ENCODE measurements around the gene TCF4. TPM values are rescaled to one million over a fixed set of nuclear protein-coding genes. Genes with fewer than 3 reads are reported as not detected.
A peak's percentile ranks its signal among the peaks of the same experiment; 100 is the strongest.

TCF4 gene
- total RNA-seq, 6 experiments from 2014 or later, result 50.4 to 71.1 (median 59.0) TPM

DNA sequence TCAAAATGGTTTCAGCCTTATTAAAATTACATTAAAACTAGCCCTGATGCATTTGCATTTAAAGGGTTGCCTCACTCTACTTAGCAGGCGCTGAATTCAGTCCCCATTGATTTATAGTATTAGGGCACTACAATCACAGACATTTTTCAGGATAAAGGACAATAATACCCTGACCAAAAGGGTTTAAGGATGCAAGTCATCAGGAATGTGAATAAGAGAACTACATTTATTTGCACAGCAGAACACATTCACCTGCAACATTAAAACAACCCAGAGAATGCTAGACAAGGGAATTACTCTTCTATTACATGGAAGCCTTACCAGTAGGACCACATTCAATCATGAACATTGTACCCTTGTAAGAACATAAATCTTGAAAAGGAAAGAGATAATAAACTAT, 93.6 kb downstream of the TCF4 start:
- Mint-ChIP-seq H3K27me3 (ENCODE audit: insufficient read depth) (no peaks in the 10 kb centered on the region; the same call in 1 of the 2 replicates), H3K9me3 (no peaks in the 10 kb centered on the region), H3K4me1 (ENCODE audit: low read depth) (peaks cover 81% of the 10 kb centered on the region), H3K4me3 (no peak overlapping the region; the same call in 1 of the 2 replicates), H3K27ac (no peak overlapping the region), H3K36me3 (ENCODE audit: low read depth) (no peaks in the 10 kb centered on the region)
- no peak for DNase-seq
- TF ChIP-seq, protein P1, sequence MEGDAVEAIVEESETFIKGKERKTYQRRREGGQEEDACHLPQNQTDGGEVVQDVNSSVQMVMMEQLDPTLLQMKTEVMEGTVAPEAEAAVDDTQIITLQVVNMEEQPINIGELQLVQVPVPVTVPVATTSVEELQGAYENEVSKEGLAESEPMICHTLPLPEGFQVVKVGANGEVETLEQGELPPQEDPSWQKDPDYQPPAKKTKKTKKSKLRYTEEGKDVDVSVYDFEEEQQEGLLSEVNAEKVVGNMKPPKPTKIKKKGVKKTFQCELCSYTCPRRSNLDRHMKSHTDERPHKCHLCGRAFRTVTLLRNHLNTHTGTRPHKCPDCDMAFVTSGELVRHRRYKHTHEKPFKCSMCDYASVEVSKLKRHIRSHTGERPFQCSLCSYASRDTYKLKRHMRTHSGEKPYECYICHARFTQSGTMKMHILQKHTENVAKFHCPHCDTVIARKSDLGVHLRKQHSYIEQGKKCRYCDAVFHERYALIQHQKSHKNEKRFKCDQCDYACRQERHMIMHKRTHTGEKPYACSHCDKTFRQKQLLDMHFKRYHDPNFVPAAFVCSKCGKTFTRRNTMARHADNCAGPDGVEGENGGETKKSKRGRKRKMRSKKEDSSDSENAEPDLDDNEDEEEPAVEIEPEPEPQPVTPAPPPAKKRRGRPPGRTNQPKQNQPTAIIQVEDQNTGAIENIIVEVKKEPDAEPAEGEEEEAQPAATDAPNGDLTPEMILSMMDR (IDR thresholded peaks at IDR 0.05), result no peak

DNA sequence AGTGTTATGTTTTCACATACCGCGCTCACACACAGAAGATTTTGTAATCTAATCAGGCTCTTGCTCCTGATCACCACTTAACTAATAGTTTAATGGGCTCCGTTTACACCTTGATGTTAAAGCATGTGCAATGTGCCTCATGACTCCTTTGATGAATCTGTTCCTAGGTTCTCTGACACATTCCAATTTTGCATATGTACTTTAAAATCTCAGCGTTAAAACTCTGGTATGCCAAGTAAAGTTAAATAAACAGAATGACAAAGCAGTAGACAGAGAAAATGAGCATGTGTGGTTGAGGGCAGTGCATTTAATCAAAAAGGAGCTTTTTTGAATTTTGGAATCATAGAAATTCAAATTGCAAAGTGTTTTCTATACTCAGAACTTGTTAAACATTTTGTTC, 96.4 kb downstream of the TCF4 start:
- no peak overlapping the region for H3K4me3 Mint-ChIP-seq
- TF ChIP-seq, protein P1 (IDR thresholded peaks at IDR 0.05), result no peak
- H3K4me1 Mint-ChIP-seq (ENCODE audit: low read depth), result peaks cover 82% of the 10 kb centered on the region
- H3K27ac Mint-ChIP-seq, result no peak overlapping the region
- no peaks in the 10 kb centered on the region for H3K36me3 Mint-ChIP-seq (ENCODE audit: low read depth)
- no peaks in the 10 kb centered on the region for H3K9me3 Mint-ChIP-seq
- DNase-seq, result no peak
- no peaks in the 10 kb centered on the region for H3K27me3 Mint-ChIP-seq (ENCODE audit: insufficient read depth)

DNA sequence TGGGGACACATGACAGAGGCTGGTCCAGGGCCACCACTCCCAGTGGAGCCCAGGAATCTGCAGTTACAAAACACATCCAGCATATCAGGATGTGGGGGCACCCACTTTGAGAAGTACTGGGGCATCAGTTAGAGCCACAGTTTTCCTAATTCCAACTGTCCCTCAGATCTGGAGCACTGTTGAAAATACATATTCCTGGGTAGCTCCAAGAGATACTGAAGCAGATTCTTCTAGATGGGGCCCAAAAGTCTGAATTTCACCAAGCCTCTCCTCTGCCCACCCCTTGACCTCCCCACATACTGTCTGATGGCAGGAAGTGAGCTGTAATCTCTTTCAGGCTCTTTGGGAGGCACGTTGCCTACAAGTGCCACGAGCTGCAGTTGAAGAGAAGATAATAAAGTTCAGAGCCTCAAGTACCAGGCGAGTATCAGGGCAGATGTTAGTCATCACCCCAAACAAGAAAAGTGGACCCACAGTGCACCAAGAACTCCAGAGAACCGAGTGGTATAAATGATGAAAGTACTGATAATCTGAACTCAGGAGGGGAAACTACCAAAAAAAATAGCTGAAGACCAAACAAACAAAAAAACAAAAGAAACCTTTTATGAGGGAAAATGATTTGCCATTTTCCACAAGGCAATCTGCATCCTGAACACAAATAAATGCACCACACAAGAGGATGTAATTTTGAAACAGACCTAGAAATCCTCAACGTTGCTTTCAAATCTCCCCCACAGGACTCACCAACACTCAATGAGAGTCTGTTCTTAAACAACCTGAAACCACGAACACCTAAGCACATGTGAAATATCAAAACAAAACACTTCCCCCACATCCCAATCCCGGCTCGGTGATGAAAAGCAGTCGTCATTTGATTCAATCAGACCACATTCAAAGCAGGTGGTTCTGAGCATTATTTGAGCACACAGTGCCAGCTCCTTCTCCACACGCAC, 98.7 kb downstream of the TCF4 start:
- Mint-ChIP-seq H3K27me3 (ENCODE audit: insufficient read depth) (no peaks in the 10 kb centered on the region), H3K36me3 (ENCODE audit: low read depth) (peaks cover 1% of the 10 kb centered on the region; the same call in 1 of the 2 replicates), H3K4me3 (peak overlapping the region; percentile 60), H3K9me3 (no peaks in the 10 kb centered on the region), H3K4me1 (ENCODE audit: low read depth) (peaks cover 82% of the 10 kb centered on the region), H3K27ac (peak overlapping the region; percentile 81)
- no peak for DNase-seq
- TF ChIP-seq, protein P1 (IDR thresholded peaks at IDR 0.05), result no peak

DNA sequence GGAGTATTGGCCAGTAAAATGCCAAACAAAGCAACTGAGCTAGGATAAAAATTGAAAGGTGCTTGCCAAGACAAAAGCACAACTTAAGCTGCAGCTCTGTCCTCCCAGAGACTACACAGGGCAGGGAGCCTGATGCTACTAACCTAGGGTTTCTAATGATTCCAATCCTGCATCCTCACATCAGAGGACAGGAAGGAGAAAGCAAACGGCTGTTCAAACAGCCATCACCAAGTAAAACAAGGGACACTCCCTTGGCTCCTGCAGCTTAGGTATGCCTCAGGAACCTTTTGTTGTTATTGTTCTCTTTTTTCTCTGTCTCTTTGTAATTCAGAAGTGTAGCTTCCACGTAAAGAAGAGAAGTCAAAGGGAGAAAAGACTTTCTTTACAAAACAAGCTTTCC, 99.5 kb downstream of the TCF4 start:
- peaks cover 76% of the 10 kb centered on the region for H3K4me1 Mint-ChIP-seq (ENCODE audit: low read depth)

DNA sequence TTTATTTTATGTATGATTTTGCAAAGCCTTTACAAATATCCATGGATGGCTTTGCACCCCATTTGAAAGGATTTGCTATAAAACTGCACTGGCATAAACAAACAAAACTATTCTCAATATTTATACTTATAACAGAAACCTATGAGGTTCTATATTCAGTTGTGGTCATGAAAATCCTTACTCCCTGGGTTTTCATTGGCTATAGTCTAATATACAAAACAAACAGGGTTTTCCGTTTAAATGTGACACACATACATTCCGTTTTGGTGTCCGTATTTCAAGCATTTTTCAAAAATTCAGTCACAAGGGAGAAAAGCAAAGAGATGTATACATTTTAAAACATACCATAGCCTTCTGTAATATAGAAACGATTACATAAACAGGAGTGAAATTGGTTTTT, 100.0 kb downstream of the TCF4 start:
- Mint-ChIP-seq H3K27ac (peak overlapping the region; percentile 48; the same call in 1 of the 2 replicates), H3K9me3 (no peaks in the 10 kb centered on the region), H3K27me3 (ENCODE audit: insufficient read depth) (no peaks in the 10 kb centered on the region), H3K4me1 (ENCODE audit: low read depth) (peaks cover 81% of the 10 kb centered on the region), H3K4me3 (peak overlapping the region; percentile 38; the same call in 1 of the 2 replicates), H3K36me3 (ENCODE audit: low read depth) (peaks cover 5% of the 10 kb centered on the region; the same call in 1 of the 2 replicates)
- TF ChIP-seq, protein P1 (IDR thresholded peaks at IDR 0.05), result no peak
- no peak for DNase-seq

More for the DNA sequence above, 99.5 kb downstream of the TCF4 start:
- peak overlapping the region; percentile 81 for H3K27ac Mint-ChIP-seq
- TF ChIP-seq, protein P1 (IDR thresholded peaks at IDR 0.05), result no peak
- no peak for DNase-seq
- peaks cover 5% of the 10 kb centered on the region; the same call in 1 of the 2 replicates for H3K36me3 Mint-ChIP-seq (ENCODE audit: low read depth)
- no peaks in the 10 kb centered on the region for H3K27me3 Mint-ChIP-seq (ENCODE audit: insufficient read depth)
- no peaks in the 10 kb centered on the region for H3K9me3 Mint-ChIP-seq
- H3K4me3 Mint-ChIP-seq, result peak overlapping the region; percentile 38; the same call in 1 of the 2 replicates

Measured in HFFc6 (cell line).